Psoas muscle (tissue), 8 donors: ENCODE data around the gene C2CD2L. TPM values are rescaled to one million over a fixed set of nuclear protein-coding genes. Genes with fewer than 3 reads are reported as not detected.

ENCODE experiments used
- ATAC-seq, 4 donors: fragments of 200-7000 bp; cut with Tn5 transposase; one replicate each; pipeline ENCODE4 v1.9.1; 2020; ENCODE audit warnings: moderate library complexity in 3 of 4, mild to moderate bottlenecking in 2 of 4
- DNase-seq, 2 donors: peaks; one replicate each; pipeline ENCODE4 v3.0.0-alpha.2; 2020
- H3K27ac ChIP-seq: fragments of 200-600 bp; one replicate; pipeline ENCODE4 v1.8.0; 2022
- H3K27me3 ChIP-seq, 3 donors: fragments of 200-600 bp in 1 of 3; one replicate each; pipeline versions ENCODE4 v1.6.1 to v1.8.0; 2013 to 2022; ENCODE audit warnings: low read length in 2 of 3, mild to moderate bottlenecking in 2 of 3, moderate library complexity in 1 of 3; ENCODE audit not compliant: insufficient read depth in 3 of 3
- H3K36me3 ChIP-seq, 2 donors: fragments of 200-600 bp in 1 of 2; one replicate each; pipeline versions ENCODE4 v1.6.1 to v1.8.0; 2013 to 2022; ENCODE audit warnings: low read depth in 1 of 2, mild to moderate bottlenecking in 1 of 2, moderate library complexity in 1 of 2; ENCODE audit not compliant: insufficient read depth in 1 of 2
- H3K4me1 ChIP-seq: fragments of 200-600 bp; one replicate; pipeline ENCODE4 v1.8.0; 2022
- H3K4me3 ChIP-seq: fragments of 200-600 bp; one replicate; pipeline ENCODE4 v1.8.0; 2022; ENCODE audit warnings: mild to moderate bottlenecking
- H3K9me3 ChIP-seq: fragments of 200-600 bp; one replicate; pipeline ENCODE4 v1.8.0; 2022
- CTCF ChIP-seq: fragments of 200-600 bp; IDR thresholded peaks from one replicate; pipeline ENCODE4 v1.8.0; 2022; ENCODE audit warnings: antibody characterized with exemption
- WGBS, 3 donors: extraction: QIAGEN DNeasy Blood & Tissue Kit; methylation state at CpG; one replicate each; pipeline versions ENCODE4 v1.1.6 to v1.1.7; 2013; 5-methylcytosine and 5-hydroxymethylcytosine counted together
- intact Hi-C, 2 donors: fragments of 100-400 bp; cut with DNase I; formaldehyde crosslinking; loops; one replicate each; pipeline versions ENCODE4 v1.11.0 to v1.14.2; 2022
- polyA plus RNA-seq, 3 donors: library from polyadenylated mRNA; stranded (reverse); fragments of 200-250 nt; gene quantifications; one replicate each; pipeline ENCODE4 v1.2.3, GENCODE V29; 2013
- total RNA-seq, 4 donors: library from RNA; stranded (reverse); fragmentation: NEBNext Ultra II Directional in 2 of 4; extraction: Animal tissue kit (Norgen Biotek cat#: 25700) in 2 of 4; gene quantifications; one replicate each; pipeline versions ENCODE4 v1.2.1 to v1.2.4, GENCODE V29; 2021 to 2023
- donor health status: healthy with polysubstance abuse.
- donor health status: DM: no; HTN: no; CAD: no; lungs with moderate emphysema.
- donor health status: Bipolar disorder and iron deficiency.
- donor health status: healthy.
- donor health status: DM: yes; HTN: yes; CAD: no.
- donor health status: DM: no; HTN: no; CAD: no.
- donor health status: DM: no; HTN: no; CAD: no.
- donor health status: DM: yes; HTN: yes; CAD: no.

Gene C2CD2L
- total and polyA plus RNA-seq, 7 donors = 10.9 to 28.7 (median 15.2) TPM

- WGBS, 3 donors = 37 to 51% (median 37%) methylated on average over 12 of the region's 12 CpGs
- Histone ChIP-seq H3K27ac (peak overlapping the region; percentile 96), H3K36me3 (peaks cover 4 to 63% of the 10 kb centered on the region in 2 donors), H3K9me3 (no peaks in the 10 kb centered on the region), H3K27me3 (no peaks in the 10 kb centered on the region), H3K4me1 (peaks cover 19% of the 10 kb centered on the region), H3K4me3 (peak overlapping the region; percentile 90)
- intact Hi-C loops = no loop called here
- DNase-seq = no peak
- no peak for TF ChIP-seq CTCF
- ATAC-seq = no peak
These were observed 14.0 kb upstream of the C2CD2L start for GRCh38 chr11:119092880-119093842.

- ATAC-seq (peak; percentile 34 to 45 (median 36)), DNase-seq (peak; percentile 41 to 68)
- no peaks in the 10 kb centered on the region for H3K9me3 ChIP-seq
- H3K4me1 ChIP-seq = peaks cover 19% of the 10 kb centered on the region
- peaks cover 4 to 65% of the 10 kb centered on the region in 2 donors for H3K36me3 ChIP-seq
- WGBS, 3 donors = 0 to 1% (median 0%) methylated on average over 67 to 79 of the region's 81 CpGs
- intact Hi-C loops = no loop called here
- H3K4me3 ChIP-seq = peak overlapping the region; percentile 90
- no peak for TF ChIP-seq CTCF
- no peaks in the 10 kb centered on the region for H3K27me3 ChIP-seq
- H3K27ac ChIP-seq = peak overlapping the region; percentile 96
These were observed 13.0 kb upstream of the C2CD2L start for GRCh38 chr11:119093942-119094815.

- TF ChIP-seq CTCF = peak; percentile 63
- WGBS, 3 donors = 0 to 1% (median 0%) methylated on average over 7 to 19 of the region's 19 CpGs
- Histone ChIP-seq H3K4me1 (peaks cover 19% of the 10 kb centered on the region), H3K4me3 (peak overlapping the region; percentile 90), H3K27ac (peak overlapping the region; percentile 96), H3K36me3 (peaks cover 4 to 68% of the 10 kb centered on the region in 2 donors), H3K27me3 (no peaks in the 10 kb centered on the region), H3K9me3 (no peaks in the 10 kb centered on the region)
- ATAC-seq = peak; percentile 81 to 90 (median 86)
- peak; percentile 85 to 94 for DNase-seq
- intact Hi-C loops = no loop called here
These were observed 12.4 kb upstream of the C2CD2L start for GRCh38 chr11:119094816-119095065.

GRCh38 chr11:119095066-119095880 lies 11.9 kb upstream of the C2CD2L start:
- H3K36me3 ChIP-seq = peaks cover 4 to 64% of the 10 kb centered on the region in 2 donors
- intact Hi-C loops = no loop called here
- 0 to 1% (median 1%) methylated on average over 78 to 79 of the region's 79 CpGs for WGBS, 3 donors

More at GRCh38 chr11:119095066-119095880, 11.9 kb upstream of the C2CD2L start:
- Histone ChIP-seq H3K27ac (peak overlapping the region; percentile 96), H3K9me3 (no peaks in the 10 kb centered on the region), H3K27me3 (no peaks in the 10 kb centered on the region), H3K4me1 (peaks cover 24% of the 10 kb centered on the region), H3K4me3 (peak overlapping the region; percentile 90)
- ATAC-seq (peak; percentile 94 to 95 (median 94)), DNase-seq (peak; percentile 98 to 99)
- no peak for TF ChIP-seq CTCF
